KBM-7 (cell line): ENCODE measurements around the gene MDK.

Source experiments
- DNase-seq: peaks from one replicate; pipeline ENCODE4 v3.0.0-alpha.2; 2015
- in situ Hi-C: fragments of 300-500 bp; cut with MboI; formaldehyde crosslinking; loops from 2 replicates; pipeline ENCODE4 v1.14.3; 2020; ENCODE audit warnings: low sequenced_read_pairs, low pct_unique_long_range_greater_than_20kb, mixed read lengths

Gene MDK

GRCh38 chr11:46389450-46390330 lies 8.2 kb downstream of the MDK start:
- in situ Hi-C loops, result loop anchor here (10.0 kb wide), 1 partner anchor 185 kb away; no protein-coding TSS in a partner anchor

DNA sequence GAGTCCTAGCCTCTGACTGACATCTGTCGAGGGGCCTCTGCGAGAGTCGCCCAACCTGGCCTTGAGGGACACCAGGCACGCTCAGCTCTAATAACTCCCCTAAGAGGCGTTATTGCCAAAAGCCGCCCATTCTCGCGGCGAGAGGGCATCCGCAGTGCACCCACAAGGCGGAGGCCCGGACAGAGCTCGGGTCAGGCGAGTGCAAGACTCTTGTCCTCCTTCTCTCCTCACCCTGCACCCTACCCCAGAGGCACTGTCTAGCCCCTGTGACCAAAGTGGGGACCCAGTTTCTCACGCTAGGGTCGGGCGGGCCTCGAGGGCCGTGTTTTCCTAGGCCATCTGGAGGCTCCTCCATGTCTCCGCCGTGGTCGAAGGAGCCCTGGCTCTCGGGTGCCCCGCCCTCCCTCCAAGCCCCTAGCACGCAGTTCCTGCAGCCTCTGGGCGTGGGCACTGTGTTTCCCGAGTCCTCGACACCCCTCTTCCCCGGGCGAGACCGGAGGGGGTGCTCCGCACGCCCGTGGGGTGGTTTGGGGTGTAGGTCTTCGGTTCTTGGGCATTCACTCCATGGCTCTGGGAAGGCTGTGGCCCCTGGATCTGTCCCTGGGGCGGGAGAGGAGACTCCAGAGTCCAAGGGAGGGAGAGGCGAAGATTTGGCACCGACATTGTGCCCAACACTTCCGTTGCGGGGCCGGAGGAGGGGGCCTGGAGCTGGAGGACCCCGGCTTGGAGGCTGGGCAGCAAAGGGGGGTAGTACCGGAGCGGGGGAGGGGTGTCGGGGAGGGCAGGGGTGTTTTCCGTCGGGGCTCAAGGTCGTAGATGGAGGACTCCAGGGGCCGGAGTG lies 9.1 kb downstream of the MDK start:
- in situ Hi-C loops, result no loop called here
- no peak for DNase-seq

More at GRCh38 chr11:46389450-46390330, 8.2 kb downstream of the MDK start:
- peak; percentile 78 for DNase-seq

GRCh38 chr11:46391186-46391577 lies 9.7 kb downstream of the MDK start:
- in situ Hi-C loops, result no loop called here
- no peak for DNase-seq

GRCh38 chr11:46391578-46392420 lies 10.3 kb downstream of the MDK start, which contains the start of gene CHRM4:
TSS of gene CHRM4 (minus strand) at chr11:46391776. CDS start at chr11:46386557, 5,219 bp downstream.
- peak; percentile 61 for DNase-seq

GRCh38 chr11:46392421-46393230 lies 11.2 kb downstream of the MDK start:
- in situ Hi-C loops, result no loop called here
- peak; percentile 89 for DNase-seq

More at GRCh38 chr11:46391578-46392420, 10.3 kb downstream of the MDK start, which contains the start of gene CHRM4:
- in situ Hi-C loops, result no loop called here

GRCh38 chr11:46393231-46393616 lies 11.8 kb downstream of the MDK start:
- no peak for DNase-seq
- in situ Hi-C loops, result no loop called here

- DNase-seq, result no peak
- in situ Hi-C loops, result no loop called here
These were observed 12.3 kb downstream of the MDK start for GRCh38 chr11:46393759-46394158.

DNA sequence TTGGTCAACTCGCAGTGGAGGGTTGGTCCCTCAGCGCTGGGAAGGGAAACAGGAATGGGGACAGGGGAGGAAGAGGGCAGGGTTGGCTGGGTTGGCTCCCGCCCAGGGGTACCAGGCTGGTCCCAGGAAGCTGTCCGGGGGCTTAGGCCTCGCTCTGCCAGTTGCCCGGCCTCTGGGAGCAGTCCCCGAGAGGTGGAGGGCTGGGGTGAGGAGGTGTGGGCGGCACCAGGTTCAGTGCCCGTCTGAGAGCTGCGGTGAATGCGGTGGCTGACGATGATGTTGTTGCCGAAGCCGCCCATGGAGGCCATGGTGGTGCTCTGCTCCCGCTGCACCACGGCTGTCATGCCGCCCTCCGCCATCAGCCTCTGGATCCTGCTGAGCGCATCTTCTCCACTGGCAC lies 16.1 kb downstream of the MDK start:
- in situ Hi-C loops, result no loop called here
- DNase-seq, result no peak

- DNase-seq, result no peak
- in situ Hi-C loops, result no loop called here
These were observed 21.8 kb downstream of the MDK start for GRCh38 chr11:46402957-46403902.

- no peak for DNase-seq
- in situ Hi-C loops, result no loop called here
These were observed 23.1 kb downstream of the MDK start for GRCh38 chr11:46404476-46405017.

DNA sequence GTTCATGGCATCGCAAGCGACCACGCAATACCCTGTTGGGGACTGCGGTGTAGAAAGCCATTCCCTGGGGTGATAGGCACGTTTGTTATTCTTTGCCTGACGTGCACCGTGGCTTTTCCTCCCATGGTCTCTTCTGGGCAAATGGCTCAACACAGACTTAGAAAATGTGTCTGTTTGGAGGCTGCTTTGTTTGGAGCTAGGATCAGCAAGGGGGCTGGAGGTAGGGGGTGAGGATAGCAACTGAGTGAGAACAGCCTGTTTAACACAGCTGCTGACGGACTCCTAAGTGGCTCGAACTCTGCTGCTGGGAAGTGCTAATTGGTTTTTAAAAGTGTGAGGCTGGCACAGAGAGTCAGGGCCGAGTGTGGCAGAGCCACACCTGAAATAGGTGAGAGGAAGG lies 26.2 kb downstream of the MDK start:
- in situ Hi-C loops, result no loop called here

DNA sequence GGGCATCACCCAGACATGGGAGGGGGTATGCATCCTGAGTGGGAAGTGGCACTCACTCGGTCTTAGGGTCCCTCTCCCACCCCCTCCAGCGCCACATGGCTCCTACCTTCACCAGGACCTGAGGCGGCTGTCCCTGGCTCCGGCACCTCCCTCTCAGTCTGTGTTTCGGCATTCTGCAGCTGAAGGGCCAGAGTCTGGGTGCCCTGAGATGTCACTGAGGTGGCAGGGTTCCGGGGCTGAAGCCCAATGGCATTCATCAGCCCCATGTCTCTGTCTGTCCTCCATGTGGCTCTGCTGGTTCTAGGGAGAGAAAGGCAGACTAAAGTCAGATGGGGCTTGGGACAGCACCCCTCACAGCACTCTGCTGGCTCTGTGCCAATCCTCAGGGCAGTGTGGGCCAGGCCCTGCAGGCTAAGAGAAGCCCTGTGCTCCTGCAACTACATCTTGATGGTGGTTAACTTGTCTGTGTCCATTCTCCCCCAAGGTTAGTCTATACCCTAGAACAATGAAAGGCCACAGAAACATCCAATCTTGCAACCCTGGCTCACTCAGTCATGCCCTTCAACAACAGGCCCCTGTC lies 27.0 kb downstream of the MDK start:
- in situ Hi-C loops, result no loop called here
- DNase-seq, result no peak

More for the DNA sequence above, 26.2 kb downstream of the MDK start:
- no peak for DNase-seq

GRCh38 chr11:46410021-46410420 lies 28.6 kb downstream of the MDK start:
- in situ Hi-C loops, result no loop called here
- no peak for DNase-seq

GRCh38 chr11:46413760-46414465 lies 32.4 kb downstream of the MDK start:
- no peak for DNase-seq
- in situ Hi-C loops, result no loop called here

GRCh38 chr11:46414466-46414796 lies 33.0 kb downstream of the MDK start:
- DNase-seq, result no peak

DNA sequence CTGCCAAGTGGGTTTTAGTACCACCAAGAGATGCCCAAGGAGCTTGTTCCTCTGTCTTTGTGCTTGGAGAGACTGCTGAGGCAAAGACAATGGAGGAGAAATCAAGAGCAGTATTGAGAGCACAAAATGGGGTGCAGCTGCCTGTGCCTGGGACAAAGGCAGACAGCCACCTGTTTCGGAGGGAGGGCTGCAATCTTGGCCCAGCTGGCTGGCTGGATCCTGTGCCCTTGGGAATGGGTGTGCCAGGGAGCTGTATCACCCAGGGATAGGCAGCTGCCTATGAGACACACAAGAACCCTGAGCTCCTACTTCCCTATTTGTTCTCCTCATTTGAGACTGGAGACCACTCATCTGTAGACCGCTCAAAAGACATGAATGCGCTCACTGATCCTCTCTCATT lies 33.4 kb downstream of the MDK start:
- DNase-seq, result no peak
- in situ Hi-C loops, result no loop called here

More at GRCh38 chr11:46414466-46414796, 33.0 kb downstream of the MDK start:
- in situ Hi-C loops, result no loop called here
